GM21423 (cell line): ENCODE results near the gene TSPAN18.

Experiments used
- ATAC-seq: cut with Tn5 transposase; IDR thresholded peaks from one replicate; pipeline ENCODE4 v1.9.1; 2021; ENCODE audit warnings: mild to moderate bottlenecking, moderate library complexity; ENCODE audit not compliant: unreplicated experiment

Gene TSPAN18

DNA sequence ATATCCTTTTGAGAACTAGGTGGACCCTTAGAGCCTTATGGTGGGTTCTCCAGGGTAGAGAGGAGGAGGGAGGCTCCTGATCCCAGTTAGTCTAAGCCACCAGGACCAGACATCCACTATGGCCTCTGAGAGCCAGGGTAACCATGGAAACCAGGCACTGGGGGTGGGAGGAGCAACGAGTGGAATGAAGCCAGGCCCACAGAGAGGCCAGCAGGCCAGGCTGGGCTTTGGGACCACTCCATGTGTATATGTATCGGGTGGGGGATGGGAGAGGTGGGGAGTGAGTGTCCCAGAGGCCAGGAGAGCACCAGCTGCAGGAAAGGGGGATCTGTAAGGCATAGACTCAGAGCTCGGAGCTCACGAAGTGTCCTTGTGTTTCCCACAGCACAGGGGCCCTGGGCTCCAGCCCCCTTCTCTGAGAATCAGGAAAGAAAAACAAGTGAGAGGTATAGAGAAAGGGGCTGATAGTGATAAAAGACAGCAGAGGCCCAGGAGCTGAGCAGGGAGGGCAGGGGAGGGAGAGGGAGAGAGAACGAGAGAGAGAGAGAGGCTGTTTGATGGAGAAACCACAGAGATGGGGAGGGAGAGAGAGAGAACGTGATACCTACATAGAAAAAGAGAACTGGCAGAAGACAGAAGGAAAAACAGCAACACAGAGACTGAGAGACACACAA, 15.5 kb upstream of the TSPAN18 start:
- no peak for ATAC-seq

DNA sequence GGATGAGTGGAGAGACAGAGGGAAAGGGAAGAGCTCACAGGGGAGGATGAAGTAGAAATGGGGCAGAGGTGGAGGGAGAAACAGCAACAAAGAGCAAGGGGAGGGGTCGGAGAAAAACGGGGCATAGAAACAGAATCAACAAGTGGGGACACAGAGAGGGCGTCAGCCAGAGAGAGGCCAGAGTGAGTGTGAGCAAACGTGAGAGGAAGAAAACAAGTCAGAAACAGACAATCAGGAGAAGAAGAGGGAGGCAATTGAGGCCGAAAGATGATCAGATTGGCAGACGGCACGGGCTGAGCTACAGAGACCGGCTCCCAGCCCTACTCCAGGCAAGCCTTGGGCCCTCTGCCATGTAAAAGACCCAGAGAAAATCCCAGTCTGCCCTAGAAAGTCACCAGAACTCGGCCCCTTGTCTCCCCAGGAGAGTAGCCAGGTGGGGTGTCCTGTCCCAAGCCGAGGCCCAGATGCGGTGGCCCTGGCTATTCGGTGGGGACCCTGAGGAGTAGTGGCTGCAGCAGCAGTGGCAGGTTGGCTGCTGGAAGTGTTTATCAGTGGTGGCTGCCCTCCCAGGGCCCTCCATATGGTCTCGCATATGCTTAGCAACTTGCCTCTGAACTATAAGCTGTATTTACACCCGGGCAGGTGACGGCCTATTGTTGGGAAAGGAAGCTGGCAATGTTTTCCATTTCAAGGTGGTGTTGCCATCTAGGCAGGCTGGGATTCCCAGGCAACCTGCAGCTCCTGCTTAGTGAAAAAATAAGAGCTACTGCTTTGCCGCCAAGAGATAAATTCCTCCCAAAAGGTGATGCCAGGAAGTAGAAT, 14.8 kb upstream of the TSPAN18 start:
- no peak for ATAC-seq

- ATAC-seq, result no peak
Measured at GRCh38 chr11:44713022-44713421, 13.7 kb upstream of the TSPAN18 start.

GRCh38 chr11:44716256-44716655, 10.5 kb upstream of the TSPAN18 start:
- no peak for ATAC-seq

DNA sequence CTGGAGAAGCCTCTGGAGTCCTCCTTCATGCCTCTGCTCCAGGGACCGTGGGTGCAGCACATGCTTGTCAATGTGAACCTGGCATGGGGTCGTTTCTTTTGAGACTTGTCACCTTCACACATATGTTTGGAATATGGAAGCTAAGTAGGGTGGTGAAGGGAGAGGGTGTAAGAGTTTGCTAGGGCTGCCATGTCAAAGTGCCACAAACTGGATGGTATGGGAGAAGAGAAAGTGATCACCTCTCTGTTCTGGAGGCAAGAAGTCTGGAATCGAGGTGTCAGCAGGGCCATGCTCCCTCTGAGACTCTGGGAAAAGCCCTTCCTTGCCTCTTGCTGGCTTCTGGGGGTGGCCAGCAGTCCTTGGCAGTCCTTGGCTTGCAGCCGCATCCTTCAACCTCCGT, 8.7 kb upstream of the TSPAN18 start:
- ATAC-seq, result no peak

DNA sequence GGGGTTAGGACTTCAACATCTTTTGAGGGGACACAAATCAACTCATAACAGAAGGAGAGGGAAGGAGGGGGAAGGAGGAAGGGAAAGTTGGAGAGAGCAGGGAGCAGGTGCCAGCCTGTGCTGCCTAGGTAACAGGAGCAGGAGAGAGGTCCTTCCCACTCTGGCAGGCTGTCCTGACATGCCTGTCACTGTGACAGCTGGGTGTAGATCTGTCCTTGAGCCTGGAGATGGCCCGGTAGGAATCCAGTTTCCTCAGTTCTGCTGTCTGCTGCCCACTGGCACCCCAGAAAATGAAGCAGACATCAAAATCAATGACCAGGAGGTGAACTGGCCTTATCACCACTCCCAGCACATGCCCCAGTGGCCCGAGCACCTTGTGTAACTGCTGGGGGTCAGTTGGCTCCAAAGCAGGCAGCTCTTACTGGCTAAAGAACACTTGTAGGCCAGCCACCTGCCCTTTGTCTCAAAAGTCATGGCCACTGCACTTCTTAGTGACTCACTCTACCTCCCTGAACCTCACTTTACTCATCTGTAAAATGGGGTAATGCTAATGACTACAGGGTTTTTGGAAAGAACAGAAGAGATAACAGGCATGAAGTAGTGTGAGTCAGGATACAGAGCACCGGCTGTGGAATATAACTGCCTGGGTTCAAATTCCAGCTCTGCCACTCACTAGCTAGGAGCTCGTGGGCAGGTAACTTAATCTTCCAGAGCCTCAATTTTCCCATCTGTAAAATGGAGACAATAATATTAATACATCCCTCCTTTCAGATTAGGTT, 8.0 kb upstream of the TSPAN18 start:
- no peak for ATAC-seq

- ATAC-seq, result no peak
Measured at GRCh38 chr11:44725016-44725685, 1.6 kb upstream of the TSPAN18 start.

- no peak for ATAC-seq
Measured at GRCh38 chr11:44725757-44726282, 942 bp upstream of the TSPAN18 start.

- ATAC-seq, result no peak
Measured at GRCh38 chr11:44727114-44727372, 281 bp downstream of the TSPAN18 start.

DNA sequence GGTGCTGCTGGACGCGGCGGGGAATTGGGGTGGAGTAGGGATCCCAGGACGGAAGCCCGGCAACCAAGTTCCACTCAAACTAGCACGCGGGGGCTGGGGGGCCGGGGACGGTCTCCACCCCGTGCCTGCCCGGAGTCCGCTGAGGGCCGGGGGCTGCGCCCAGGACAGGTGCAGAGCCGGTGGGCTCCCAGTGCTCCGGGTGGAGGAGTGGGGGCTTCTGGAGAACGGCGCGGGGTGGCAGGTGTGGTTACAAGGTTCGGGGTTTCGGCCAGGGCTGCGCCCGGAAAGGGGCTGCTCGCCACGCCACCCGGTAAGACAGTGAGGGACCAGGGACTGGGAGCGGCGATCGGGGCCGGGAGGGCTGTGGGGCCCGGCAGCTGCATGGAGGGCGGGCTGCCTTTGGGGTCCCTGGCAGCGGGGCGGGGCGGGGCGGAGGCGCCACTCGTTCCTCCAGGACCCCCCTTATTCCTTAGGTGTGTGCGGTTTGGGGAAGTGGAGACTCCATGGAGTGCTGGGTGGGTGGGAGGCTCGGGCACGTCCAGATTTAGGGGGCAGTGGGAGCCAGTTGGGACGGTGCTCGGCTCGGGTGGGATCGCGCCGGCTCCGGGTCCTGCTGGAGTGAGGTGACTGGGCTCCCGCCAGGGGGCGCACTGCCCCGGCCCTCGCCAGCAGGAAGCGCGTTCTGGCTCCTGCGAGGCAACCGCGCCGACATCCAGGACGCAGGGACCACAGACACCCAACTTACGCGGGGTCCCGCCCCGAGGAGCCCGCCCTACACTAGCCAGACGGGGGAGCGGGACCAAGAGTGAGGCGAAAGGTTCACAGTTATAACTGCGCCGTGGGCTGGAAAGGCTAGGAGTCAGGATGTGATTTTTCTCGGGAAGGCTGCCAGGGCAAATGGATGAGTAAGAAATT, 868 bp downstream of the TSPAN18 start:
- peak; percentile 59 for ATAC-seq

DNA sequence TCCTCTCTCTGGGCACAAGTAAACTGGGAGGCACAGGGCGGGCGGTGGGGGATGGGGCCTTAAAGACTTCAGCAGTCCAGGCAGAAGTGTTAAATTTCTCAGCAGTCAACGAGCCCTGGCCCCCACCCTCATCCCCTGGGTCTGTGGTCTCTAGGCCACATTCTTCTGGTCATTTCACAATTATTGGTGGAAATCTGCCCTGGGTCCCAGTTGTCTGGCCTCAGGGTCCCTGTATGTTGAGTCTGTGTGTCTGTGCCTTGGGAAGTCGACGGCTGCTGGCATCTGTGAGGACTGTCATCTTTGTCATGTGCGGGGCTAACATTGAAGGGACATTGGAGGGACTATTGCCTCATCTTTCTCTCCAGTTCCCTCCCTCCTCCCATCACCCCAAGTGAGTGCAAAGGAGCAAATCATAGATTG, 1.7 kb downstream of the TSPAN18 start:
- no peak for ATAC-seq

GRCh38 chr11:44729063-44729462, 2.3 kb downstream of the TSPAN18 start:
- ATAC-seq, result no peak

DNA sequence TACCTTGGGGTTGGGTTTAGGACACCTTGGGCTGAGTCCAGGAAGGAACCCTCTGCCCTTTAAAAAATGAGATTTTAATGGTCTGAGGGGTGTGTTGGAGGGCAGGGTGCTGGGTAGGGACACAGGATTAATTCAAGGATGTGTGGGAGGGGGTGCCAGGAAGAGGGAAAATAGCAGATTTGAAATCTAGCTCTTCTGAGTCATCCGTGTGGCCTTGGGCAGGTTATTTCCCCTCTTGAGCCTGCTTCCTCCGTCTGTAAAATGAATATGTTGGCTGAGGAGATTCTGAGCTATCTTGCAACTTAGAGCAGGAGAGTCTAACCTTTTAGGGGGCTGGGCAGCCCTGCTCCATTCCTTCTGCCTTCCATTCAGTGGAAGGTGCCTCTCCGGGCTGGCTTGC, 3.0 kb downstream of the TSPAN18 start:
- no peak for ATAC-seq

DNA sequence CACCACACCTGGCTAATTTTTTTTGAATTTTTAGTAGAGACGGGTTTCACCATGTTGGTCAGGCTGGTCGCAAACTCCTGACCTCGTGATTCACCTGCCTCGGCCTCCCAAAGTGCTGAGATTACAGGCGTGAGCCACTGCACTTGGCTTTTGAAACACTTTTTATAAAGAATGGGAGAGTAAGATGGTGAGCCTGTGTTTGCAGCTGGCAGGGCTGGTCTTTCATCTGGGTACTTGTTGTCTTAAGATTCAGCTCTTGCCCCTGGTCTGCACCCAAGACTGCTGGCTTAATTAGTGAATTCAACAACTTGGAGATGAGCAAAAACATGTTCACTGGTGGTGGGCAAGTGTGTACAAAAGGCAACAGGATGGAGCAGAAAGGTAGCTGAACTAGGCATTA, 4.0 kb downstream of the TSPAN18 start:
- ATAC-seq, result no peak

- no peak for ATAC-seq
Measured at GRCh38 chr11:44731685-44732430, 5.1 kb downstream of the TSPAN18 start.

- ATAC-seq, result no peak
Measured at GRCh38 chr11:44732564-44732963, 5.8 kb downstream of the TSPAN18 start.

- ATAC-seq, result no peak
Measured at GRCh38 chr11:44733877-44734276, 7.1 kb downstream of the TSPAN18 start.

DNA sequence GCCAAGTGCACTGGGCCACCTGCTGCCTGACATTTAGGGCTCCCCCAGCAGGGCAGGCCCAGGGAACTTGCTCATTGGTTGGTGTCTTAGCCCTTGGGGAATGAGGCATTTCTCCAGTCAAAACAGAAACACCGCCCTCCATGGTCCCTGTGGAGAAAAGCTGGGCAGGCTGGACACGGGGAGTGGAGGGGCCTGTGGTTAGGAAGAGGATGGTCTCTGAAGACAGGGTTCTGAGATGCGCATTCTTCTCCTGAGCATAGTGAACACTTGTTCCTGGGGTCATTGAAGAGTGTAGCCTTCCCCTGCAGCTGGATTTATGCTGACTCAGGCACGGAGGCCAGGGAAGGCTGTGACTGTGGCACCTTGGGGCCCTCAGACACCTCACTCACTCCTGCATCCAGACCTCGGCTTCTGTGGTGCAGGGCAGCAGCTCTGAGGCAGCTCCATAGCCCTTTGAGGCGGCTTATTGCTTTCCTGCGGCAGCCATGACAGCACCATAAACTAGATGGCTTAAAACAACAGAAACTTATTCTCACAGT, 8.2 kb downstream of the TSPAN18 start:
- no peak for ATAC-seq

DNA sequence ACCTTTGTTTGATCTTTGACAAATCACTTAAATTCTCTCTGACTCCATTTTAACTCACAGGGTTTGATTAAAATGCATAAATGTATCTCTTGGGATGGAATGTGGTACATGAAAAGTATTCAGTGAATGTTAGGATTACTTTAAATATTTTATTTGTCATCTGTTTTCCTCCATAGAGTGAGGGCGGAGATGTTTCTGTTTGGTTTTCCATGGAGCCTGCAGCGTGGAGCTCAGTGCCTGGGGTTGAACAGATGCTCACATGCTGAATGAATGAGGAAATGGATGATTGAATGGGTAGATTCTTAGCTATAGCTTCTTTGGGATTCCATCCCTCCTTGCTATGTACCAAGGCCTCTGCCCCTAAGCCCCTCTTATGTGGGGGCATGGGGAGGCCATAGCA, 10.0 kb downstream of the TSPAN18 start:
- no peak for ATAC-seq
